Nephron (organoid): ENCODE measurements around the gene CHP2.
A peak's percentile ranks its signal among the peaks of the same experiment; 100 is the strongest.

Experiments used
- H3K27ac Mint-ChIP-seq, 3 experiments: 2 replicates each; pipeline ENCODE4 v1.8.0; 2020; ENCODE audit warnings: mixed read lengths in 3 of 3, mild to moderate bottlenecking in 2 of 3, moderate library complexity in 1 of 3
- H3K27me3 Mint-ChIP-seq: 2 replicates; pipeline ENCODE4 v1.8.0; 2021; ENCODE audit warnings: low read depth, mild to moderate bottlenecking, moderate library complexity, mixed read lengths
- H3K36me3 Mint-ChIP-seq: 2 replicates; pipeline ENCODE4 v1.8.0; 2020; ENCODE audit warnings: low read depth, mixed read lengths
- H3K4me1 Mint-ChIP-seq: 2 replicates; pipeline ENCODE4 v1.8.0; 2020; ENCODE audit warnings: mixed read lengths
- H3K4me3 Mint-ChIP-seq, 3 experiments: 2 replicates each; pipeline ENCODE4 v1.8.0; 2020; ENCODE audit warnings: mild to moderate bottlenecking in 3 of 3, mixed read lengths in 3 of 3, moderate library complexity in 2 of 3
- H3K9me3 Mint-ChIP-seq: 2 replicates; pipeline ENCODE4 v1.8.0; 2020; ENCODE audit warnings: mixed read lengths
- CTCF ChIP-seq, 3 experiments: fragments of 200-600 bp; sonication (generic); IDR thresholded peaks; one replicate each; pipeline ENCODE4 v1.5.0; 2021; ENCODE audit warnings: antibody characterized with exemption in 3 of 3; ENCODE audit not compliant: unreplicated experiment in 3 of 3

Gene CHP2

GRCh38 chr16:23754594-23755483, at the start of gene CHP2:
CHP2 (plus strand) TSS chr16:23755026; CDS start chr16:23755050, 24 bp downstream.
- H3K4me1 Mint-ChIP-seq = no peaks in the 10 kb centered on the region
- TF ChIP-seq CTCF (IDR thresholded peaks at IDR 0.05; ENCODE audit: unreplicated experiment in 3 of 3) = no peak
- no peaks in the 10 kb centered on the region for H3K36me3 Mint-ChIP-seq
- H3K9me3 Mint-ChIP-seq = peaks cover 12% of the 10 kb centered on the region
- H3K4me3 Mint-ChIP-seq = peak within 1 kb of the TSS in 1 of 3 experiments; percentile 56
- H3K27ac Mint-ChIP-seq = no peak within 1 kb of the TSS
- peaks cover 64% of the 10 kb centered on the region for H3K27me3 Mint-ChIP-seq

GRCh38 chr16:23705517-23705902, 49.3 kb upstream of the CHP2 start:
- no peak overlapping the region for H3K4me3 Mint-ChIP-seq
- H3K9me3 Mint-ChIP-seq = peaks cover 7% of the 10 kb centered on the region
- peaks cover 46% of the 10 kb centered on the region for H3K27me3 Mint-ChIP-seq
- H3K27ac Mint-ChIP-seq = no peak overlapping the region
- no peak for TF ChIP-seq CTCF (IDR thresholded peaks at IDR 0.05; ENCODE audit: unreplicated experiment in 3 of 3)
- H3K36me3 Mint-ChIP-seq = no peaks in the 10 kb centered on the region
- no peaks in the 10 kb centered on the region for H3K4me1 Mint-ChIP-seq

GRCh38 chr16:23706439-23706838, 48.4 kb upstream of the CHP2 start:
- H3K27me3 Mint-ChIP-seq = peaks cover 53% of the 10 kb centered on the region
- no peak overlapping the region for H3K4me3 Mint-ChIP-seq
- no peak overlapping the region for H3K27ac Mint-ChIP-seq
- TF ChIP-seq CTCF (IDR thresholded peaks at IDR 0.05; ENCODE audit: unreplicated experiment in 3 of 3) = no peak
- H3K4me1 Mint-ChIP-seq = no peaks in the 10 kb centered on the region
- H3K9me3 Mint-ChIP-seq = peaks cover 7% of the 10 kb centered on the region
- H3K36me3 Mint-ChIP-seq = no peaks in the 10 kb centered on the region

- TF ChIP-seq CTCF (IDR thresholded peaks at IDR 0.05; ENCODE audit: unreplicated experiment in 3 of 3) = no peak
- Mint-ChIP-seq H3K4me3 (no peak overlapping the region), H3K27me3 (peaks cover 74% of the 10 kb centered on the region), H3K9me3 (no peaks in the 10 kb centered on the region), H3K36me3 (no peaks in the 10 kb centered on the region), H3K27ac (no peak overlapping the region), H3K4me1 (no peaks in the 10 kb centered on the region)
Observed at GRCh38 chr16:23709536-23709935, 45.3 kb upstream of the CHP2 start.

- Mint-ChIP-seq H3K4me1 (no peaks in the 10 kb centered on the region), H3K27ac (no peak overlapping the region), H3K9me3 (no peaks in the 10 kb centered on the region), H3K36me3 (no peaks in the 10 kb centered on the region), H3K27me3 (peaks cover 75% of the 10 kb centered on the region), H3K4me3 (no peak overlapping the region)
- TF ChIP-seq CTCF (IDR thresholded peaks at IDR 0.05; ENCODE audit: unreplicated experiment in 3 of 3) = no peak
Observed at GRCh38 chr16:23710008-23710407, 44.8 kb upstream of the CHP2 start.

GRCh38 chr16:23710504-23710903, 44.3 kb upstream of the CHP2 start:
- Mint-ChIP-seq H3K9me3 (no peaks in the 10 kb centered on the region), H3K36me3 (no peaks in the 10 kb centered on the region)

More at GRCh38 chr16:23710504-23710903, 44.3 kb upstream of the CHP2 start:
- H3K27me3 Mint-ChIP-seq = peaks cover 71% of the 10 kb centered on the region
- no peak overlapping the region for H3K27ac Mint-ChIP-seq
- no peak overlapping the region for H3K4me3 Mint-ChIP-seq
- no peak for TF ChIP-seq CTCF (IDR thresholded peaks at IDR 0.05; ENCODE audit: unreplicated experiment in 3 of 3)
- no peaks in the 10 kb centered on the region for H3K4me1 Mint-ChIP-seq
